Prostate gland (tissue), 2 donors: ENCODE data around the gene GABPB1. TPM values are rescaled to one million over a fixed set of nuclear protein-coding genes. Genes with fewer than 3 reads are reported as not detected.

ENCODE experiments used
- DNase-seq: peaks from one replicate; pipeline ENCODE4 v3.0.0-alpha.2; 2019; ENCODE audit warnings: low spot score
- H3K27ac ChIP-seq, 2 donors: fragments of 200-600 bp; sonication (generic); 2 replicates each; pipeline ENCODE4 v1.5.1; 2017 to 2019
- H3K27me3 ChIP-seq: fragments of 200-600 bp; sonication (generic); replicated peaks from 2 replicates; pipeline ENCODE4 v1.5.1; 2019; ENCODE audit not compliant: insufficient read depth
- H3K36me3 ChIP-seq, 2 donors: fragments of 200-600 bp; sonication (generic); 1 replicate in 1 of 2; 2 replicates in 1 of 2; pipeline versions ENCODE4 v1.5.1 to v1.8.1; 2017 to 2019
- H3K4me1 ChIP-seq: fragments of 200-600 bp; sonication (generic); replicated peaks from 2 replicates; pipeline ENCODE4 v1.5.1; 2019
- H3K4me3 ChIP-seq, 2 donors: fragments of 200-600 bp; sonication (generic); 2 replicates each; pipeline ENCODE4 v1.5.1; 2017 to 2019
- H3K9me3 ChIP-seq: fragments of 200-600 bp; sonication (generic); 2 replicates; pipeline ENCODE4 v1.5.1; 2017
- CTCF ChIP-seq, 4 experiments: fragments of 200-600 bp in 2 of 4; fragments of 450-650 bp in 2 of 4; sonication (generic) in 2 of 4; IDR thresholded peaks; 1 replicate in 3 of 4; 2 replicates in 1 of 4; pipeline ENCODE4 v1.5.1; 2016 to 2019; ENCODE audit warnings: antibody characterized with exemption in 4 of 4, mild to moderate bottlenecking in 2 of 4, moderate library complexity in 2 of 4
- POLR2A ChIP-seq: fragments of 450-650 bp; IDR thresholded peaks from one replicate; pipeline ENCODE4 v1.6.1; 2016; ENCODE audit warnings: antibody characterized with exemption, mild to moderate bottlenecking
- POLR2AphosphoS5 ChIP-seq: sonication (generic); formaldehyde crosslinking; IDR thresholded peaks from one replicate; pipeline ENCODE4 v1.6.1; 2017; ENCODE audit warnings: antibody characterized with exemption
- WGBS: methylation state at CpG from one replicate; pipeline ENCODE4 v1.1.5; 2018; 5-methylcytosine and 5-hydroxymethylcytosine counted together
- intact Hi-C: fragments of 100-400 bp; cut with DNase I; formaldehyde crosslinking; loops from one replicate; pipeline ENCODE4 v1.14.2; 2022
- small RNA-seq, 2 donors: library from RNA; depleted of rRNA; stranded (forward); fragments of <200 nt; gene quantifications; one replicate each; pipeline ENCODE3, GENCODE V24; 2016
- total RNA-seq, 2 donors: library from RNA; depleted of rRNA; stranded (reverse); fragments of >200 nt; gene quantifications; one replicate each; pipeline ENCODE4 v1.1.0, GENCODE V29; 2016

Gene GABPB1
- total RNA-seq, 2 donors from 2014 or later: 31.8 to 34.1 TPM

- Histone ChIP-seq H3K27me3 (no peaks in the 10 kb centered on the region), H3K4me1 (no peaks in the 10 kb centered on the region), H3K9me3 (no peaks in the 10 kb centered on the region), H3K36me3 (no peaks in the 10 kb centered on the region), H3K4me3 (no peak overlapping the region), H3K27ac (no peak overlapping the region)
- no peak for TF ChIP-seq POLR2AphosphoS5
- TF ChIP-seq CTCF (IDR thresholded peaks at IDR 0.05): no peak
- TF ChIP-seq POLR2A: no peak
- intact Hi-C loops: no loop called here
- DNase-seq: no peak
- WGBS: 79% methylated on average over 3 of the region's 3 CpGs
These were observed 129.1 kb downstream of the GABPB1 start for GRCh38 chr15:50225938-50226337.

Small RNAs within 50 kb of the gene (small RNA-seq; reads per million reads assigned to genes)
- 0 reads per million in 2 donors for gene RNU6-94P

Other genes with a start within 250 kb of the GABPB1 start
- gene ATP8B4, start 236.0 kb downstream of the GABPB1 start, total RNA-seq: 10 to 100 TPM in 1 of 2 donors, 1 to 10 TPM in 1; 8.3 to 55.7 TPM
- 10 to 100 TPM in 1 of 2 donors, 1 to 10 TPM in 1; 4.7 to 22.0 TPM for gene SLC27A2, start 173.0 kb downstream of the GABPB1 start, total RNA-seq
- gene HDC, start 89.5 kb downstream of the GABPB1 start, total RNA-seq: 1 to 10 TPM in 1 of 2 donors, not detected in 1; 4.1 TPM
- 10 to 100 TPM; 56.3 to 80.5 TPM for gene USP8, start 69.2 kb upstream of the GABPB1 start, total RNA-seq
- 1 to 10 TPM in 1 of 2 donors, not detected in 1; 3.5 TPM for gene USP50, start 191.5 kb upstream of the GABPB1 start, total RNA-seq